Astrocyte (in vitro differentiated cells and primary cell): Measurements from ENCODE around the gene PRDM8.

Source experiments
- CTCF ChIP-seq: IDR thresholded peaks from 2 replicates; pipeline ENCODE4 v1.5.1; 2011; ENCODE audit warnings: low read depth, mild to moderate bottlenecking, inconsistent platforms, low read length, moderate library complexity; ENCODE audit not compliant: insufficient read depth
- EZH2 ChIP-seq: IDR thresholded peaks from 2 replicates; pipeline ENCODE4 v1.6.1; 2012; ENCODE audit warnings: mild to moderate bottlenecking, low read length, inconsistent platforms; ENCODE audit not compliant: insufficient read depth

GRCh38 chr4:80209340-80209701 is 12.0 kb downstream of the PRDM8 start:
- no peak for TF ChIP-seq CTCF
- no peak for TF ChIP-seq EZH2
